NCI-H2227 treated with DMSO at 0.1 percent for 48 hours (cell line): ENCODE data around the gene LRRC73.
"Not testable (repeated sequence)": the region's sequence is repeated elsewhere in the genome, so short reads cannot be mapped to it uniquely, and the experiment has no call there.

ENCODE experiments used
- DNase-seq: peaks from one replicate; lab custom pipeline; 2025; lab: John Stamatoyannopoulos, UW

LRRC73 gene

DNA sequence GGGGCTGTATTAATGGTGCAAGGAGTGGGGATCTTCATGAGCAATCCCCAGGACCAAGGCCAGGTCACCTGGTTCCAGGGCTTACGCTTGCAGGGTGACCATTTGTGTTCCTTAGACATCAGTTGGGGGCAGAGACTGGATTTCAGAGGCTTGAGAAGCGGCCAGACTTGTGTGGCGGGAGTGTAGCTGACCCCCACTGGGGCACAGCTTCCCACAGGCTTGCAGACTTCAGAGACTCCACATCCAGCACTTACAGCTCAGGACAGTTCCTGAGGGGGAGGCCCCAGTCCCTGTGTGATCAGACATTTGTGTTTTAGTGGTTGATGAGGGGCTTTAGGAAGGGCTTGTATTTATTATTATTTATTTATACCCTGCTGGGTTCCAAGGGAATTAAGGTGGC lies 17.5 kb downstream of the LRRC73 start:
- DNase-seq = no peak

GRCh38 chr6:43491750-43492661 lies 18.1 kb downstream of the LRRC73 start:
- DNase-seq = no peak

DNA sequence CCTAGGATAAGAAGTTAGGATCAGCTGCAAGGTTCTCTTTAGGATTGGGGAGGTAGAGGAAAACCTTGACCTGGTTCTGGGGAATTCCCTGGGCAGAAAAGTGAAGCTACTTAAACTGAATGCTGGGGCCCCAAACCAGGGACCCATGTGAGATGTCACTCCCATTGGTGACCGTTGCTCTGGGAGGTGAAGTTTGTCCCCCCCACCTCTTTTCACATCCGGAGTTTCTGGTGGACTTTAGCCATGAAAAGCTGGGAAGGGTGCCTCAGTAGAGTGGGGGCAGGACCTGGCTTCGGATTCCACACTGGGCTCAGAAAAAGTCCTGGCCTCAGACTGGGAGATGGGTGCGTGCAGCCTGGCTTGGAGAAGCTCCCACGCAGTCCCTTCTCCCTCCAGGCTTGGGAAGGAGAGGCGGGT lies 19.6 kb downstream of the LRRC73 start:
- no peak for DNase-seq

- no peak for DNase-seq
Observed at GRCh38 chr6:43489277-43490072, 20.7 kb downstream of the LRRC73 start.

- DNase-seq = no peak
Observed at GRCh38 chr6:43488667-43489276, 21.4 kb downstream of the LRRC73 start.

DNA sequence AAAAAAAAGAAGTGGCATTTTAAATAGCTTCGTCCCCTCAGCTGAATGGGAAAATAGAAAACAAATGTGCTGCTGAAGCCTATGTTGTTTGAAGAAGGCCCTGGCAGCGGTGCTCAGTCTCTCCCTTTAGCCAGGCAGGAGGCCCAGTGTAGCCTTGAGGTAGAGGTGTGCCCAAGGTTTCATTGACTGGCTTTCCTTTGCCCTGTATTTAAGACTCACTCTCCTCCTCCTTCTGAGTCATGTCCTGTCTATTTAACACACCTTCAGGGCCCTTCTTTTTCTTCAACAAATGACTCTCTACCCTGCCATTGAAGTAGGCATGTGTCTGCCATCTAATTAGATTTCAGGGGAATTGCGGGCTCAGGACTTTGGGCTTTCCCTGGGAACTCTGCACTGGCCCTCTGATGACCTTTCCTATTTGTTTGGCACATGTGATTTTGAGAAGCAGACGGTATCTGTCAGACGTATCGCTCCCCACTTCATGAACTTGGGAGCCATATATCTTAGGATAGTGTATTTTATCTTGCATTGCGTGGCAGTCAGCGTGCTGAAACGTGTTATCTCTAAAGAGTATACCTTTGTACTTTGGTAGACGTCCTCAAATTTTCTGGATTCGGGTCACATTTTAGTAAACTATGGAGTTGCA lies 28.4 kb downstream of the LRRC73 start:
- DNase-seq = no peak

DNA sequence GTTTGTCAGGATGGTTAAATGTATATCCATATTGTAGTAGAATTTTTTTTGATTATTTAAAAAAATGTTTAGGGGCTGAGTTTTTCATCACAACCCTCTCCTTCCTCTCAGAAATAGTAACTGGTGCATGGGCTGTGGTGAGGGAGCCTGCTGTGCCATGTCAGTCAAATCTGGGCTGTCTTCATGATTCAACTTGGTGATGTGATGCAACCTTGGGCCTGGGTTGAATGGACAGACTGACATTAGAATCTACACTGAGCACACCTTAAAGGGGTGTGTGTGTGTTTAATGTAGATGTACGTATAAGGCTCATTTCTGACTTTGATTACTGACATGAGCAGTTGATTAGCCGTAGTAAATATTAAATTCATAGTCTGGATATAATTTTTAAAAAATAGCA lies 29.1 kb downstream of the LRRC73 start:
- no peak for DNase-seq

DNA sequence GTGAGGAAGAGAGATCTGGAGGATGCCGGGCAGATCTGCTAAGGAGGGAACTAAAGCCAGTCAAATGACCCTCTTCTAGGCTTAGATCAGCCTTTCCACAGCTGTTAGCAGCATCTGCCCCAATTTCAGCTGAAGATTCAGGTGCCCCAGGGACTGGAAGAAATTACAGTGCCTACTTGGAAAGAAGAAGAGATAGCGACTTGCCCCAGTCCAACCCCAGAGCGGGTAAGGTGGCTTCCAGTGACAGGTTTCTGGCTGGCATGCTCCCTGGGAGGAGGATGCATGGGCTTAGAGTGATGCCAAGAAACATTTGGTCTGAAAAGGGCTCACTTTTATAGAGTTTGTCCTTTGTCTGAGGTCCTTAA lies 32.2 kb downstream of the LRRC73 start:
- DNase-seq = no peak

DNA sequence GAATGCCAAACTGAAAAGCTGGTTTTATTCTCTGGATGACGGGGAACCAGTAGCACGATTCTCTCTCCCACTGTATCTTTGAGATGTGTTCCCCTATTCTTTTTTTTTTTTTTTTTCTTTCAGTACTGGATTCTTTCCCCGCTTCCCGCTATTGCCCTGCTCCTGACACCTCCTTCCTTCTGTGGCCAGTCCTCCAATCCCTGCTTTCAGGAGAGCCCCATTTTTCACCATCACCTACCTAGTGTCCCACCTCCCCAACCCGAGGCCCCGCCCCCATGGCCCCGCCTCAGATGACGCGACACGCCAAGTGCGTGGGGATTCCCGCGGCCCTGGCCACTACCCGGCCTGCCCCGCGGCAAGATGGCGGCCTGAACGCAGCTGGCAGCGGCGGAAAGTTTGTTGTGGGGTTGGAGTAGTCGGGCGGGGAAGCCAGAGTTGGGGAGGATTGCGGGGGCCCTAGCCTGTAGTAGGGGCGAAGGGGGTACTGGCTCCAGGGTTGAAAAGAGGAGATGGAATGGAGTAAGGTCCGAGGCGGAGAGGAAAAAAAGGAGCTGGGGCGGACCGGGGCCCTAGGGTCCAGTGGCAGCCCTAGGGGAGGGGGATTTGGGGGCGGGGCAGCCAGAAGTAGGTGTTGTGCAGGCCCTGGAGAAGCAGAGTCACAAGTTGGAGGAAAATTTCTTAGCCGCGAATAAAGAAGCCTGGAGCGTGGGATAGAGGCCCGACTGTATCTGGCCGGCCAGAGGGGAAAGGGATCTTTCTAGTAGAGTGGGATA lies 32.7 kb downstream of the LRRC73 start, which contains the start of gene TJAP1:
TJAP1 (plus strand) TSS at position 336 of the 773 bp plus-strand sequence. CDS start 21,432 bp downstream, outside the sequence.
- DNase-seq = peak; percentile 81

- DNase-seq = no peak
Observed at GRCh38 chr6:43476746-43477145, 33.4 kb downstream of the LRRC73 start.

GRCh38 chr6:43475516-43475915 lies 34.6 kb downstream of the LRRC73 start:
- DNase-seq = no peak

GRCh38 chr6:43472515-43472914 lies 37.6 kb downstream of the LRRC73 start:
- DNase-seq = no peak

DNA sequence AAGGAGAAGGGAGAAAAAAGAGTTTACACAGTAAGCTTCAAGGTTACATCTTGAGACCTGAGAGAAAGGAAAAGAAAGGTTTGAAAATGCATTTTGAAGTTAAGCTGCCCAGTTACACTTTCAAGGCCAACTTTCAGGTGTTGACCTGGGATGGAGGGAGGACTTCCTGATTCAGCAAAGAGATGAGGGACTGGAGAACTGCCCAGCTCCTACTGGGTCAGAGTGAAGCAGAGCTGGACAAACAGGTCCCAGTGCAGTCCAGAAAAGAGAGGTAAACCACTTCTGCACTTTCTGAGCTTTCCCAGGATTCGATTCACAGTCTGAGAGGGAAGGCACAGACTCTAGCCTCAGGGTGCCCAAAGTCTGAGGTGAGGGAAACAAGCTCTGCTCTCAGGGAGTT lies 38.7 kb downstream of the LRRC73 start:
- no peak for DNase-seq

- no peak for DNase-seq
Observed at GRCh38 chr6:43469947-43470346, 40.2 kb downstream of the LRRC73 start.

GRCh38 chr6:43468748-43469681 lies 41.1 kb downstream of the LRRC73 start:
- DNase-seq = no peak

DNA sequence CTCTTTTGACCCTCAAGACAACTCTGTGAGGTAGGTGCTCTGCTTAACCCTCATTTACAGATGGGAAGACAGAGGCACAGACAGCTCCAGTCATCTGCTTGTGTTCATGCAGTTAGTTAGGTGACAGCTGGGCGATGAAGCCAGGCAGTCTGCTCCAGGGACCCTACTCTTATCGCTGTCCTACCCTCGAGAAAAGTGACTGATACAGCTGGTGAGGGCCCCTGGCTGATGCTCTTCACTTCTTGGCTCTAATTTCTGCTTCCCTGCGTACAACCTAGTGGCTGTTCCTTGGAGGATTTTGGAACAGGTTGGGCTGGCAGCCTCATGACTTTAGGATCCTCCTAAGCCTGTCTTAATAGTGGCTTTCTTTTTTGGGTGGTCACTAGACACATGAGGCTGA lies 41.9 kb downstream of the LRRC73 start:
- no peak for DNase-seq

DNA sequence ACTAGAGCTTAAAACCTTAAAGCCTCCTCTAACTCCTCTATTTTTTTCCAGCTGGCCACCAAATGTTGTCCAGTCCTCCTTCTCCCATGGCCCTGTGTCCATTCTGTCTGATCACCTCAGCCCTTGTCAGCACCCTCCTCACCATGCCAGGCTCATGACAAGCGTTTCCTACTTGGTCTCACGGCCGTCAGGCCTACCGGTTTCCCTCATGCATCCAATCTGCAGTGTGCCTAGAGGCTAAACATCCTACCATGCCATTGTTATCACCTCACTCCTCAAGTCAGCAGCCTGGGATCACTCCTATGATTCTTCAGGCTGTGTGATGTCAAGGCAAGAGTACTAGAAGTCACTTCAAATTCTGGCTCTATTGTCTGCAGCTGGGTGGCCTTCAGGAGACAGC lies 42.4 kb downstream of the LRRC73 start:
- DNase-seq = no peak

GRCh38 chr6:43467265-43467664 lies 42.9 kb downstream of the LRRC73 start:
- DNase-seq = not testable (repeated sequence)

GRCh38 chr6:43465948-43466347 lies 44.2 kb downstream of the LRRC73 start:
- no peak for DNase-seq

- no peak for DNase-seq
Observed at GRCh38 chr6:43464337-43464736, 45.8 kb downstream of the LRRC73 start.
